Right ventricle myocardium superior (tissue), 1 donor: Measurements from ENCODE around the gene GOLGA2. TPM values are rescaled to one million over a fixed set of nuclear protein-coding genes. Genes with fewer than 3 reads are reported as not detected.
"Not testable (repeated sequence)": the region's sequence is repeated elsewhere in the genome, so short reads cannot be mapped to it uniquely, and the experiment has no call there.

ENCODE experiments used
- ATAC-seq: fragments of 200-7000 bp; cut with Tn5 transposase; one replicate; pipeline ENCODE4 v1.9.1; 2020; ENCODE audit warnings: mild to moderate bottlenecking; ENCODE audit not compliant: poor library complexity
- DNase-seq: peaks from one replicate; pipeline ENCODE4 v3.0.0-alpha.2; 2020
- intact Hi-C: fragments of 100-400 bp; cut with DNase I; formaldehyde crosslinking; loops from one replicate; pipeline ENCODE4 v1.11.2; 2022
- total RNA-seq: library from RNA; stranded (reverse); fragmentation: NEBNext Ultra II Directional; extraction: Animal tissue kit (Norgen Biotek cat#: 25700); gene quantifications from one replicate; pipeline ENCODE4 v1.2.1, GENCODE V29; 2021
- donor health status: DM: no; HTN: yes; CAD: no; lungs with severe emphysema.

Gene GOLGA2
- total RNA-seq, 1 donor from 2014 or later: 77.7 TPM

DNA sequence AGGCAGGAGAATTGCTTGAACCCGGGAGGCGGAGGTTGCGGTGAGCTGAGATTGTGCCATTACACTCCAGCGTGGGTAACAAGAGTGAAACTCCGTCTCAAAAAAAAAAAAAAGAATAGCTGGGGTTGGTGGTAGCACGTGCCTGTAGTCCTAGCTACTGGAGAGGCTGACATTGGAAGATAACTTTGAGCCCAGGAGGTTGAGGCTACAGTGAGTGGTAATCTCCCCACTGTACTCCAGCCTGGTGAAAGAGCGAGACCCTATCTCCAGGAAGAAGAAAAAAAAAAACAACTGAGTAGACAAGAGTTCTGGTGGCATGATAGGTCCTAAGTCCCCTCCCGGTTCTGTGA is 26.3 kb downstream of the GOLGA2 start:
- ATAC-seq: no peak
- intact Hi-C loops: no loop called here

DNA sequence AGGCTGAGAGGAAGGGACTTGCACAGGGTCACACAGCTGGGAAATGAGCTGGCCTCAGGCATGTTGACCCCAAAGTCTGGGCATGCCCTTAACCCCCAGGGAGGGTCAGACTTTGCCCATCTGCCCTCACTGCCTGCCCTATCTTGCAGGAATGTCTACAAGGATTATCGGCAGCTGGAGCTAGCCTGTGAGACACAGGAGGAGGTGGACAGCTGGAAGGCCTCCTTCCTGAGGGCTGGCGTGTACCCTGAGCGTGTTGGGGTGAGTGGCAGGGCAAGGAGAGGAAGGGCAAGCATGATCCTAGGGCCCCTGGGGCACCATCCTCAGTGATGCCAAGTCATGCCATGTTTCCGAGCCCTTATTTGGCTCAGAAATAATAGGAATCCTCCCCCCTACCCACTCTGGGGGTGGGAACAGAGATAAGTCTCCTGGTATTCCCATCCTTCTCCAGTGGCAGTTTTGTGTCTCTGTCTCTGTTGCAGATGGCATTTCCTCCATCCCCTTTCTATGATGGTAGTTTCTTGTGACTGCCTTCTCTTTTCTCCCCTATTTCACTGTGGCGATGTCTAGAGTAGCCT is 28.5 kb downstream of the GOLGA2 start:
- DNase-seq (no peak), ATAC-seq (no peak)
- intact Hi-C loops: no loop called here

More for the DNA sequence above, 26.3 kb downstream of the GOLGA2 start:
- DNase-seq: no peak

DNA sequence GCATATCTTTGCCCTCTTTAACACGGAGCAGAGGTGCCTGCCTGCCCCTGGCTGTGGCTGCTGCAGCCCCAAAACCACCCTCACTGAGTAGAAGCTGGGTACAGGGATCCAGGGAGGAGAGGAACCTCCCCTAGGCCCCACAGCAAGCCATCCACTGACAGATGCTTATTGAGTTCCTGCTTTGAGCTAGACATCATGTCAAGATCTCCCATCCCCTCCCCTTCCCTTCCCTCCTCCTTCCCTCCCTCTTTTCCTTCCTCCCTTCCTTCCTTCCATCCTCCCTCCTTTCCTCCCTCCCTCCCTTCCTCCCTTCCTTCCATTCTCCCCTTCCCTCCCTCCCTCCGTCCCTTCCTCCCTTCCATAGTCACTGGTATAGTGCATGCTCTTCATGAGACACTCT is 29.3 kb downstream of the GOLGA2 start:
- intact Hi-C loops: no loop called here
- DNase-seq: no peak
- no peak for ATAC-seq

DNA sequence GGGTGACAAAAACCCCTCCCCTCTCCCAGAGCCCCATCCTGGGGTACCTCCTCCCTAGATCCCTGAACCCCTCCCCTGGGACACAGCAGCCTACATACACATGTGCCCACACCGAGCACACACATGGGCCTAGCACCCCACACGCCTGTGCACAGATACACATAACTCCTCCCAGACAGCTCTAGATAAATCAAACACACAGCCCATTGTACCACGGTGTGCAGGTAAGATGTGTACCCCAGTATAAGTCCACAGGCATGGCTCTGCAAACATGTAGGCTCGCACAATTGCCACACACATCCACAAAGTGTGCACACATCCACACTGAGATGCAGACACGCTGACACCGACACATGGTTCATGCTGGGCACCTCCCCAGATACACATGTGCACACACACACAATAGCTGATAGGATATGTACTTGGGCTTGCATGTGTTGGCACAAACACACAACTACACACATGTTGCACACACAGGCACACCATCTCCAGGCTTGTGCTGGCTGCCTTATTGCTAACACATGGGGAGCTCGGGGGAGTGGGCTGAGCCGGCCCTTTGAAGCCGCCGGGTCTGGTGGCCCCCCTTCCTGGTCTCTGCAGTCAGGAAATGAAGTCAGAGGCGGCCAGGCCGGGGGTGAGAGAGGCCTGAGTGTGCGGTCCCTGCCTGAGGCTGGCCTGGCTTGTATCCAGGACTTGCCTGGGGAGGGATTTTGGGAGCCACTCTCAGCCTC is 30.2 kb downstream of the GOLGA2 start:
- intact Hi-C loops: no loop called here
- DNase-seq (peak; percentile 66), ATAC-seq (no peak)

DNA sequence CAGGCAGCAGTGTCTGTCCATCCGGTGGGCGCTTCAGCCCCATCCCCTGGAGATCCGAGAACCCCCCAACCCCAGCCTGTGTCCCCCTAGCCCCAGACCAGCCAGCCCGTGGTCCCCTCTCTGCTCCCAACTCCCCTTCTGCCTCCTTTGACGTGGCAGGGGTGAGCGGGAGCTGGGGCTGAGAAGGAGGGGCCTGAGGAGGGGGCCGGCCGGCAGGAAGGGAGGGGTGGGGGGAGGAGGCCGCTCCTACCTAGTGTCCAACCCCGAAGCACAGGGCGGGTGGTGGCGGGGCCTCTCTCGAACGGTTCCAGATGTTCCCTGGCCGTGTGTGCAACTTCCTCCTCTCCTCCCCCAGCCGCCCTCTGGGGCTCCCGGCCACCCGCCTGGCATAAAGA is 31.0 kb downstream of the GOLGA2 start:
- DNase-seq (peak; percentile 93), ATAC-seq (peak; percentile 83)
- intact Hi-C loops: no loop called here

DNA sequence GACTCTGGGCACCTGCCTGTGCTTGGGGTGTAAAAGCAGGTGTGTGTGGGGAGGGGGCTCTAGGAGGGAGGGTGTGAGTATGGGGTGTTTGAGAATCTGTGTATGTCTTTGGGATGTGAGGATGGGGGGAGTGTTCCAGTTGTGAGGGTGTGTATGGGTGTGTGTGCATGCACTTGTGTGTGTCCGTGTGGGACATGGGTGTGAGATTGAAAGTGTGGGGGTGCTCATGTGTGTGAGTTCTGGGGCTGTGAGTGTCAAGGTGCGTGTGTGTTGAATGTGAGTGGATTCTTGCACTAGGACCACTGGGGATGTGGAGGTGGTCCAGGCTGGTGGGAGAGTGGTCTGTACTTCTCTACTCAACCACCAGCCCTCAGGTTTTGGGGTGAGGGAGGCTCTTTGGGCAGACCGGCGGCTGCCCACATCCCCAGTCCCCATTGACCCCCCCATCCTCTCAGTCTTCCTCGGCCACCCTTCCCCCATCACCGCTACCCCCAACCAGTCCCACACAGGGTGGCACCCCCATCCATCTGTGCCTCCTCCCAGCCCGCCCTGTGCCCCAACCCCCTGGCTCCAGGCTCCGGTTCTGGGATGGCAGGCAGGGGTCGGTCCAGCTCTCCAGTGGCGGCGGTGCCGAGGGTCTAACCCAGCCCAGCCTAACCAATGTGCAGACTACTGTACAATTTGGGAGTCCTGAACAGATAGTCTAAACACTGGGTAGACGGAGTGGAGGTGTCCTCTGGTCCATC is 31.5 kb downstream of the GOLGA2 start:
- DNase-seq (no peak), ATAC-seq (peak; percentile 3)
- intact Hi-C loops: no loop called here

DNA sequence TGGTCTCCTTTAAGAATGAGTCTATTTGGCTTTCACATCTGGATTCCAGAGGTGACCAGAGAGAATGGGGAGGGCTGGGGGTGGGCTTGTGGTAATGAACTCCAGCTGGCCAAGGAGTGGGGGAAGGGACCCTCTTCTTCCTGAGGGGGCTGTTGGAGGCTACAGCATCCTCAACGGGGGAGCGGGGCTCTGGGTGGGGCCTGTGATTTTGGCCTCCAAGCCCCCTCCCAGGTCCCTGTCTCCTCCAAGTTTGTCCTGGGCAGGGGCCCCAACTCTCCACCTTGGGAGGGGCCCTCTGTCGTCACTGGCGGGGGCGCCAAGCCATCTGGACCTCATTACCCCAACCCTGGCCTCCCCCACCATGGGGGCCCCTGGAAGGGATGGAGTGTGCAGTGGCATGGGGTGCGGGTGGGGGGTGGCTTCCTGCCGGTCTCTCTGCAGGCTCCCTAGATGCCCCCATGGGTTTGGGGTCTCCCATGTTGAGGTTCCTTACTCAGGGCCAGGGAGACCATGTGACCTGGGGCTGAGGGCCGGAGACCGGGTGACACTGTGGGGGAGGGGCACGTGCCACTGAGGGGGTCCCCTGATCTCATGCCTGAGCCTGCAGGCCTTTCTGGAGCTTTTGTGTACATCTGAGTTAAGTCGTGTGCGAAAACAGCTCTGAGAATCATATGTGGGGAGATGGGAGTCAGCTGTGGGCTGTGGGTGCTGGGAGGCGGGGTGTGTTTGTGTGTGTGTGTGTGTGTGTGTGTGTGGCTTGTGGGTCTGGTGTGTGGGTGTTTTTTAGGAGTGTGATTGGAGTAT is 32.4 kb downstream of the GOLGA2 start:
- ATAC-seq (peak; percentile 27), DNase-seq (peak; percentile 63)
- intact Hi-C loops: no loop called here

DNA sequence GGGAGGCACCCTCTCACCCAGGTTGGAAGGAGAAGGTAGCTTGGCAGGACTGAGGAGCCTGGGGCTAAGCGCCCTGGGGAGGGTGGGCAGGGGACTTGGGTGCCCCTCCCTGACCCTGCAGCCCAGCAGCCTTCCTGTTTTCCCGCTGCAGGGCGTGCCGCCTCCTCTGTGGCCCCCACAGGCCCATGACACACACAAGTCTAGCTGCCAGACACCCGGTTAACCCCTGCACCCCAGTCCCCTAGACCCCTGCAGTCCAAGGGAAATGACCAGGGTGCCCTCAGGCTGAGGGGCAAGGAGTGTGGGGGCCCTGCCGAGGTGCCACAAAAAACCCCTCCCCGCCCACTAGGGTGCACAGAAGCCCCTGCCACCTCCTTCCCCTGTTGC is 33.0 kb downstream of the GOLGA2 start:
- DNase-seq: peak; percentile 76
- peak; percentile 59 for ATAC-seq
- intact Hi-C loops: no loop called here

DNA sequence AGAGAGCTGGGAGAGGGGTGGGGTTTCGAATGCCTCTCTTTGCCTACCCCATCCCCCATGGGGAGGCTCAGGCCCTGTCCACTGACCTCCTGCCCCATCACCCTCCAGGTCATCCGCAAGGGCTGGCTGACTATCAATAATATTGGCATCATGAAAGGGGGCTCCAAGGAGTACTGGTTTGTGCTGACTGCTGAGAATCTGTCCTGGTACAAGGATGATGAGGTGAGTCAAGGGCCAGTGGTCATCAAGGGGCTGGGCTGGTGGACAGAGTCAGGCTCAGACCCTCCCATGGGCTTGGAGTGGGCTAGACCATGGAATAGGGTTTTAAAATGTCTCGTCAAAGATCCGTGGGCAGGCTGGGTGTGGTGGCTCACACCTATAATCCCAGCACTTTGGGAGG is 33.7 kb downstream of the GOLGA2 start:
- intact Hi-C loops: no loop called here
- ATAC-seq (no peak), DNase-seq (no peak)

DNA sequence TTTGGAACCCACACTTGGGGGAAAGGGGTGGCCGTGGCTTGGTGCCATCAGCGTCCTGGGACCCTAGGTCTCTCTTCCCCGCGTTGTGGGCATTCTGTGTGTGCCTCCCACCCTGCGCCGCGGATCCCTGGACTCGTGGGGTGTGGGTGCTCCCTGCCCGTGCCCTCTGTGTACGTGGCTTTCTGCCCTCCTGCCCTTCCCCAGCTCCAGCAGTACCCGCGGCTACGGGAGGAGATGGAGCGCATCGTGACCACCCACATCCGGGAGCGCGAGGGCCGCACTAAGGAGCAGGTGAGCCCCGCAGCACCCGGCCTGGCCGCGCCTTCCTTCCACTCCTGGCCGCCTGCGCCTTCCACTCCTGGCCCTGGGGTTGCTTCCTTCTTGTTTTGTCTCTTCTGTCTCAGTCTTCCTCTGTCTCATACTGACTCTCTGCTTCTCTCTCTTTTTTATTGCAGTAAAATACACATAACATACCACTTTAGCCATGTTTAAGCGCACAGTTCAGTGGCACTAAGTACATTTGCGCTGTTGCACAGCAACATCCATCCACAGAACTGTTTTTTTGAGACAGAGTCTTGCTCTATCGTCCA is 41.9 kb downstream of the GOLGA2 start:
- ATAC-seq (no peak), DNase-seq (no peak)
- intact Hi-C loops: no loop called here

DNA sequence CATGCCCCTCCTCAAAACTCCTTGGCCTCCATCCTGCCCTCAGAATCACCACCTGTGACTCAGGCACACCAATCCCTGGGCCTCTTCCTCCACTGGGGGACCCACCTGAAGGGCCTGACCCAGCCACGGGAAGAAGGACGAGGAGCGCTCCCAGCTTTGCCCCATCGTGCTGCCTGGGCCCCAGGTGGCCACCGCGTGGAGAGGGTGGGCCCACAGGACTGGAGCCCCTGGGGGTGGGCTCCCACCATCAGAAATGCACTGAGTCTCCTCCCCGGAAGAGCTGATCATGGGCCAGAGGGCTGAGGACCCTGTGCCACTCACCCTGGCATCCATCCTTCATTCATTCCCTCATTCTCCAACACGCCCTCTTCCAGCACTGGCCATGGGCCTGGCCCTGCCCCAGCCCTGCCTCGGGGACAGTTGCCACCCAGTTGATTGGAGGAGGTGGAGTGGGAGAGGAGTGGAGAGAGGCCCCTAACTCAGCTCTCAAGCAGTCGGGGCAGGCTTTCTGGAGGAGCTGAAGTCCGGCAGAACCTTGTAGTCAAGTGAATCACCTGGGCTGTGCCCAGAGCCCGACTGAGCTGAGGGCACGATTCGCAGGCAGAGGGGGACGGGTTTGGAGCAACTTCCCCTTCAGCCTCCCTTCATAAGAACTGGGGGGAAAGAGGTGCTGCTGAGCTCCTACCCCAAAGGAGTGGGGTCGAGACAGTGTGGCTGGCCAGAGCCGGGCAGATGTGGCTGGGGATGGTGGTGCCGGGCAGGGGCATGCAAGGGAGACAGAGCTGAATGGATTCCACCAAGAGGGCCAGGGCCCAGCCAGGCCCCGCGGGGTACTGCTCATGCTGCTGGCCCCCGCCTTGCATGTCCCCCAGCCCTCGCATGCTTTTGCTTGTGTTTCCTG is 43.0 kb downstream of the GOLGA2 start:
- intact Hi-C loops: no loop called here
- no peak for DNase-seq
- ATAC-seq: peak; percentile 16

DNA sequence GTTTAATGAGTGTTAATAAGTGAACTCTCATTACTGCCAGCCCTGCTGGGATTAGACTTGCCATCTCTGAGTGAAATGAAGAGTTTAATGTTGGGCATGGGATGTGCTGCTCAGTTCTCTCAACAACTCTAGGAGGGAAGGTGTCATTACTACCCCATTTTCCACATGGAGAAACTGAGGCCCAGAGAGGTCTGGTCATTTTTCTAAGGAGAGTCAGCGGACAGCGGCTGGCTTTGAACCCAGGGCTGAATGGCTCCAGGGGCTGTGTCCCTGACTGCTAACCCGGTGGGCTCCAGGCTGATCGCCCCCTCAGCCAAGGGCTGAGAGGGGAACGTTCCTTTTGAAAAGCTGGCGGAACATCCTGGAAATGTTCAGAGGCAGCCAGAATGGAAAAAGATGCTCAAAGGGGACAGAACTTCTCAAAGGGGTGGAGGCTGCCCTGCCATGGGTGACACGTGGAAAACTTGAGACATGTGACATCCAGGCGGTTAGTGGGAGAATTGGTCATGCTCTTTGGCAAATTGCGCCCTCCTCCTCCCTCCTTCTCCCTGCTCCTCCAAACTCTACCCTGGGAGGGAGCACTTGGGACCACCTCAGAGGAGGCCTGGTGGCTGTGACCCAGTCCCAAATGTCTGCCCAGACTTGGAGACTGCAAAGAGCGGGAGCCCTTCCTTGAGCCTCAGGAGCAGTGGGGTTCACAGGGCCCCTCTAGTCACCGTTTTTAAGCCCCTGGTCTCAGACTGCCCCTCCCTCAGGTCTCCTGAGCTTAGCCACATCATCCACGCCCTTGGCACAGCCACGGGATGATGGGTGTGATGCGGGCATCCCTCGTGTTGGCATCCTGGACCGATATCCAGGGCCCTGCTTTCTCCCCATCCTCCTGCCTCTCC is 43.9 kb downstream of the GOLGA2 start:
- peak; percentile 47 for ATAC-seq
- intact Hi-C loops: no loop called here
- no peak for DNase-seq

DNA sequence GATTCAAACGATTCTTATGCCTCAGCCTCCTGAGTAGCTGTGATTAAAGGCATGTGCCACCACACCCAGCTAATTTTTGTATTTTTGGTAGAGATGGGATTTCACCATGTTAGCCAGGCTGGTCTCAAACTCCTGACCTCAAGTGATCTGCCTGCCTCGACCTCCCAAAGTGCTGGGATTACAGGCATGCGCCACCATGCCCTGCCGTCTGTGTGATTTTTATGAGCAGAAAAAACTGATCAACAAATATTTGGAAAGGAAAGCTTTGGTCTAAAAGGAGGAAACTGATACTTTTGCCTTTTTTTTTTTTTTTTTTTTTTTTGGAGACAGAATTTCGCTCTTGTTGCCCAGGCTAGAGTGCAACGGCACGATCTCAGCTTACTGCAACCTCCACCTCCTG is 44.9 kb downstream of the GOLGA2 start:
- ATAC-seq, DNase-seq, intact Hi-C loops: not testable (repeated sequence)

DNA sequence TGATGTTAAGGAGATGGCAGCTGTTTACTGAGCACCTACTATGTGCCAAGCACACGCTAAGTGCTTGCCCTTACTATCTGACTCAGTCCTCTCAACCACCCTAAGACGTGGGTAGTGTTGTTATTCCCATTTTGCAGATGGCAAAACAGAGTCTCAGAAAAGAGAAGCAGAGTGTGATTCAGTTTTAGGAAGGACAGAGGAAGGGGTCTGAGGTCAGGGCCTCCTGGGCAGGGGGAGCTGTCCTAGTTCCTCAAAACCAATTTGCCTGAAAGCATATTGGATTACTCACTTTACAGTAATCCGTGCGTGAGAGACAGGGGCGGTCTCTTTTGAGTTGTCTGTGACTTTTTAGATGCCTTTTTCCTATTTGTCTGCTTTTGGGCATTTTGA is 49.4 kb downstream of the GOLGA2 start:
- ATAC-seq: no peak
- DNase-seq: no peak
- intact Hi-C loops: no loop called here

DNA sequence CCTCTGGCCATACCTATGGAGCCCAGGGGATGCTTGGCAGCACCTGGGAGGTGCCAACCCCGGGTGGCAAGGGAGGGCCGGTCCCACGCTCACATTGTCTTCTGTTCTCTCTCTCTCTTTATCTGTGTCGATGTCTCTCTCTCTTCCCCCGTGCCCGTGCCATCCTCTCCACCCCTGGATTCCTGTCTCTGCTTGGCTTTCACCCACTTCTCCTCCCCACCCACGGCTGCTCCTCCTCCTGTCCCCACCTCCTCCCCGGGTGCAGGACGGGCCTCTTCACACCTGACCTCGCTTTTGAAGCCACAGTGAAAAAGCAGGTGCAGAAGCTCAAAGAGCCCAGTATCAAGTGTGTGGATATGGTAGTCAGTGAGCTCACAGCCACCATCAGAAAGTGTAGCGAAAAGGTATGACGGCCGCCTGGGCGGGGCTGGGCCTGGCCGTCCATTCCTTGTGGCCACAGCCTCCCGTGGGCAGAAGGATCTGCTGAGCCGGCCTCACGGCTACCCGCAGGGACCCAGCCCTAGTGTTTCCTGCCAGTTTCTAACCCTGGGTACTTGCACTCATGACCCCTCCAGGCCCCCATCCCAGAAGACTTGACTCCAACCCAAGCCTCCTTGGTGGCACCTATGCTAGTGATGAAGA is 49.9 kb downstream of the GOLGA2 start:
- no peak for ATAC-seq
- intact Hi-C loops: no loop called here
- DNase-seq: no peak

DNA sequence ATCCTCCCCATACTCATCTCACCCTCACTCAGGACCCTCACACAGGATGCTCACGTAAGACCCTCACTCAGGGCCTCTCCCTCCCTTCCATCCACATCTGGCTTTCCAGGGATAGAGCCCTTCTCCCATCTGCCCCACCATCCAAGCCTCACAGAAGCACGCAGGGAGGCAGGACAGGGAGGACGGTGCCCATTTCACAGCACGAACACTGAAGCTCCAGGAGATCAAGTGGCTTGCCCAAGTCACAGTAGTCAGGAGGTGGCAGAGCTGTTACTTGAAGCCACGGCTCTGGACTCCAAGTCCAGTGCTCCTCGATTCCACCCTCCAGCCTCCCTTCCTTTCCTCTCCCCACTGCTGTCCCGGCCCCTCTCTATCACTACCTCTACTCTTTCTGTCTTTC is 50.9 kb downstream of the GOLGA2 start:
- intact Hi-C loops: no loop called here
- ATAC-seq: no peak

More for the DNA sequence above, 50.9 kb downstream of the GOLGA2 start:
- DNase-seq: no peak
